Cerebellar nuclear complex (tissue), 1 donor: ENCODE results near the gene SRSF2.
"Not testable (repeated sequence)": the region's sequence is repeated elsewhere in the genome, so short reads cannot be mapped to it uniquely, and the experiment has no call there.

ENCODE experiments used
- DNase-seq, 2 experiments: peaks; one replicate each; lab custom pipeline; 2025; lab: John Stamatoyannopoulos, UW

SRSF2 gene

DNA sequence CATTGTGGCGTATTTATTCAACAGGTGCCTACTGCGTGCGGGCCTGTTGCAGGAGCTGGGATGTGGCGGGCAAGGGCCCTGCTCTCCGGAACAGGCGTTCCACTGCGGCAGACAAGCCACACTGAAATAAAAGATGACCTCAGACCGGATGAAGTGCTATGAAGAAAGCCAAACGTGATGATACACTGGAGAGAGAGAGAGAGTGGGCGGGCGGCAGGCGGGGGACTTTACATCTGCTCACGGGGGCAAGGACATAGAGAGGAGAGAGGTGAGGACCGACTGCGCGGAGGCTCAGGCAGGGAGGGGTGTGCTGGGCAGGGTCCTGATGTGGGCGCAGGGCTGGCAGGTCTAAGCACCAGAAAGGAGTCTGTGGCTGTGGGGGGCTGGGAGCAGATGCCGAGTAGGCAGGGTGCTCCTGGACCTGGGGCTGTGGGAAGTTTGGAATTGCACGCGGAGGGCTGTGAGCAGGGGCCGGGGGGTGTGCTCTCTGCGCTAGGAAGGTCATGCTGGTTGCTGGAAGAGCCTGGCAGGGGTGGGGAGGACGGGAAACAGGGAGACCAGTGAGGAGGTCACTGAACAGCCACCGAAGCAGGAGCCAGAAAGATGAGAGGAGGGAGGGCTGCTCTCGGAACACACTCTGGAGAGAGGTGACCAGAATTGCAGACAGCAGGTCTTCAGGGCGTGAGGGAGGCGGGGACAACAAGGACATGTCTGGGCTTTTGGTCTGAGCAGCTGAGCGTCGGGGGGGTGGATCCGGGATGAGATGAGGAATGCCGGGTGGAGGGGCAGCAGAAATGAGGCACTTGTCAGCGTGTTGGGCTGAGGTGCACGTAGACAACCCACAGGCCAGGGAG, 36.3 kb downstream of the SRSF2 start:
- no peak for DNase-seq

DNA sequence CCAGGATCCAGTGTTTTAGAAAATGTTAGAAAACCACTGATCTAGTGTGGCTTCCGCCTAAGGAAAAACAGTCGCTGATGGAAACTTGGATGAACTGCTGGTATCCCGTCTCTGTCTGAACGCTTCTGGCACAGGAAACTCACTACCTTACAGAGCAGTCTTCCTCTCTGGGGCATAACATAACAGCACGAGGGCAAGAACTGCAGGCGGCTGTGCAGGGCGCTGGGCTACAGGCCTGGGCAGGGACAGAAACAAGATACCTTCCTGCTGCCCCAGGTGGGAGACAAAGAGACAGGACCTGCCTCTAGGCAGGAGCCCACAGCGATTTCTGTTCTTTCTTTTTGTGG, 36.9 kb downstream of the SRSF2 start:
- DNase-seq, result no peak

DNA sequence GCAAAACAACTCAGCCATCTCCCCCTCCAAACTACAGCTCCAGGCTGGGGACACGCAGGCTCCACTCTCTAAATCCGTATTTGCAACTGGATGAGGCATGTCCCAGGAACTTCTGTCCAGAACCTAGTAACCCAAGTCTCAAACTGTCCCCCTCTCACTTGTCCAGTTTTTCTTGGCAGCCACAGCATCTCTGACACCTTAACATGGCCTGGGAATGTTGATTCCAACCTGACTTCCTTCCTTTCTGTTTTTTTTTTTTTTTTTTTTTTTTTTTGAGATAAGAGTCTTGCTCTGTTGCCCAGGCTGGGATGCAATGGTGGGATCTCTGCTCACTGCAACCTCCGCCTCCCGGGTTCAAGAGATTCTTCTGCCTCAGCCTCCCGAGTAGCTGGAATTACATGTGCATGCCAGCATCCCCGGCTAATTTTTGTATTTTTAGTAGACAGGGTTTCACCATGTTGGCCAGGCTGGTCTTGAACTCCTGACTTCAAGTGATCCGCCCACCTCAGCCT, 38.6 kb downstream of the SRSF2 start:
- not testable (repeated sequence) for DNase-seq

DNA sequence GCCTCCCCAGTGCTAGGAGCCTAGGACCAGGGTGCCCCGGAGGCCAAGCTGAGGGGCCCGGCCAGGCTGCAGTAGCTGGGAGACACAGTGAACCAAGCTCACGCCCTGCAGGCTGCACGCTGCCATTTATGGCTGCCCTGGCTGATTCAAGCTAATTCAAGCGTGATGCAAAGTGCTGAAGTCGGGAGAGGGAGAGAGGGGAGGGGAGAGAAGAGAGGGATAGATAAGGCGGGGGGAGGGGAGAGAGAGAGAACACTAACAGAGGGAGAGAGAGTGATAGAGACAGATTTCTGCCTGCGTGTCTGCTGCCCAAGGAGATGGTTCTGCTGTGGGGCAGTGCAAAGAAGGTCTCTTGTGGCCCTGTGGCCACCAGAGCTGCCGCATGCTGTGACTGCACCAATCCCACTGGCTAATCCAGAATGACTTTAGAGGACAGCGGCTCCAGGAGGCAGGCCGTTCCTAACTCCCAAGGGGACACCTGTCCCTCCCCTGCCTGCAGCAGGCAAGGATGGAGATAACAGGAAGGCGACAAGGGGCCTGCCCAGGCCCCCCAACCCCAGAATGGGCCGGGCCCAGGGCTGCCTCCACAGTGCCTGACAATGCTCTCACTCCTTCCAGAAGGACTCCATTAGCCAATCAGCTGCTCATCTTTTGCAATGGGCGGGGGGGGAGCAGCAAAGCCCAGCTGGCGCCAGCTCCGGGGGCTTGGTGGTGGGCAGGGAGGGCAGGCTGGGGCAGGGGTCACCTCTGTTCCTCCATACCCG, 39.2 kb downstream of the SRSF2 start:
- no peak for DNase-seq

DNA sequence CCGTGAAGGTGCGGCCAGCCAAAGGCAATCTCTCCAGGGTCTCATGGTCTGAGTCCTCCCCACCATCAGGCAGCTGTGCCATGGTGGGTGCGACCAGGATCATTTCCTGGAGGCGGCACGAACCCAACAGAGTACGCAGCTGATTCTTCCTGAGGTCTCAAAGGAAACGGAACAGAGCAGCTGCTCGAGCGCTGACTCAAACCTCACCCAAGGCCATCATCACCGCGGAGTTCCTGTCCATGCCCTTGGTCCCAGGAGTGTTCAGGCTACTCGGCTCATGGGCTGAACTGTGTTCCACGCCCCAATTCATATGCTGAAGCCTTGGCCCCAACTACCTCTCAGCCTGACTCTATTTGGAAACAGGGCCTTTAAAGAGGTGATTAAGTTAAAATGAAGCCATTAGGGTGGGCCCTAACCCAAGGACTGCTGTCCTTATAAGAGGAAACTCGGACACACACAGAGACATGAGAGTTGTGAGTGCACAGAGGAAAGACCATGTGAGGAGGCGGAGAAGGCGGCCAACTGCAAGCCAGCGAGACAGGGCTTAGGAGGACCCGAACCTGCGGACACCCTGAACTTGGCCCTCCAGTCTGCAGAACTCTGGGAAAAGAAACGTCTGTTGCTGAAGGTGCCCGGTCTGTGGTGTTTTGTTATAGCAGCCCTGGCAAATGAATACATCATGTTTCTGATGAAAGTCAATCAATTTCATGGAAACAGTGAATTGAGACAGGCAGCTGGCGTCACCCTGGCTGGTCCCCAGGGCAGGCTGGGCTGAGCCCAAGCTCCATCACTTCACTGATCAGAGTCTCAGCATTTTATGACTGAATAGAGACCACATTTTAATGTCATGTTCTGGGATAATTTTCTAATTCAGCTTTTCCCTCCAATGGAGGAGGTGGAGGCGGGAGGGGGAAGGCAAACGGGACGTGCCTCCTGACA, 40.1 kb downstream of the SRSF2 start:
- no peak for DNase-seq

DNA sequence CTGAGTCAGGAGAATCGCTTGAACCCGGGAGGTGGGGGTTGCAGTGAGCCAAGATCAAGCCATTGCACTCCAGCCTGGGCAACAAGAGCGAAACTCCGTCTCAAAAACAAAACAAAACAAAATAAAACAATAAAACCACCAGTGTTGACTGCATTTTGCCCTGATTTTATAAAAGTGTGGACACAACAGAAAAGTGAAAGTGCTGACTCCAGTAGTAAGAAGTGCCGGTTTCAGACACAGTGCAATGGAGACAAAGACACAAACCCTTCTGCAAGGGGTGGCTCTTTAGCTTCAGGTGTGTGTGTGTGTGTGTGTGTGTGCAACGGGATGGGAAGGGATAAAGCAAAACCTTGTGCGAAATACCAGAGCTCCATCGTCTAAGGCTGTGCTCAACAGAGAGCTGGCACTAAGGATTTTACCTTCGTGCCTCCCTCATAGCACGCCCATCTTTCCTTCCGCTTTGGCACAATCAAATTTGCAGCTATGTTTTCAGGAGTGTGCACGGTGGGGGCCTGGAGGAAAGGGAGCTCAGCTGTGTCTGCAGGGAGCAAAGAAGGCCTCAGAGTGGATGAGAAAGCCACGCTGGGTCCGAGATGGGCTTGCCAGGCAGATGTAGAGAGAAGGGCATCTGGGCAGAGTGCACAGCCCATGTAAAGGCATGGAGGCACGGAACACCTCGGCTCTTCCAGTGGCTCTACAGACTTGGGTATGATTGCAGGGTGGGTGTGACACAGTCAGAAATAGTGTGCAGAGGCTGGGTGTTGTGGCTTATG, 41.9 kb downstream of the SRSF2 start:
- DNase-seq, result no peak

DNA sequence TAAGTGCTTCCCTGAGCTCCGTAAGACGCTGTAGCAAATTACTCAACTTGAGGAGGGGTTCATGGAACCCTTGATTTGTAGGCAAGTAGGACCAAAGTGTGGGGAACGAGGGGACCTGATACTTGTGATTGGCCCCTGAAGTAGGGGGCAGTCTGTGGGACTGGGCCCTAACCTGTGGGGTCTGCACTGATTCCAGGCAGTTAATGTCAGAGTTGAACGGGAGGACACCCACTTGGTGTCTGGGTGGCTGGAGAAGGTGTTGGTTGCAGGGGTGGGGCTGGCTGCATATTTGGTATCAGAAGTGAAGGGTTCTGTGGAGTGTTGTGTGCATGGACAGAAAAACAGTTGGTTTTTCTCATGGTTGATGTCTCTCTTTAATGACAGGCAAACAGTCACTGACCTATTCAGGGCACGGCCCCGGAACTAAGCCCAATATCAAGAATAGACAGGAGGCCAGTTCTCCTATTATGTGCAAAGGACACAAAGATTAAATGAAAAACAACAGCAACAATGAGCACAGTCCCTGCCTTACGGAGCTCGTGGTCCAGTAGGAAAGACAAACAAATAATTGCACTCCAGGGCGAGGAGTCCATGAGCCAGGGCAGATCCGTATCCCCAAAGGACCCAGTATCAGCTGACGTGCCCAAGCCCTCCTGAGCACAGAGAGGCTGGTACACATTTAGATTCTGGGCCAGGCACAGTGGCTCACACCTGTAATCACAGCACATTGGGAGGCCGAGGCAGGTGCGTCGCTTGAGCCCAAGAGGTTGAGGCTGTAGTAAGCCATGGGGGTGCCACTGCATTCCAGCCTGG, 45.5 kb downstream of the SRSF2 start:
- no peak for DNase-seq

DNA sequence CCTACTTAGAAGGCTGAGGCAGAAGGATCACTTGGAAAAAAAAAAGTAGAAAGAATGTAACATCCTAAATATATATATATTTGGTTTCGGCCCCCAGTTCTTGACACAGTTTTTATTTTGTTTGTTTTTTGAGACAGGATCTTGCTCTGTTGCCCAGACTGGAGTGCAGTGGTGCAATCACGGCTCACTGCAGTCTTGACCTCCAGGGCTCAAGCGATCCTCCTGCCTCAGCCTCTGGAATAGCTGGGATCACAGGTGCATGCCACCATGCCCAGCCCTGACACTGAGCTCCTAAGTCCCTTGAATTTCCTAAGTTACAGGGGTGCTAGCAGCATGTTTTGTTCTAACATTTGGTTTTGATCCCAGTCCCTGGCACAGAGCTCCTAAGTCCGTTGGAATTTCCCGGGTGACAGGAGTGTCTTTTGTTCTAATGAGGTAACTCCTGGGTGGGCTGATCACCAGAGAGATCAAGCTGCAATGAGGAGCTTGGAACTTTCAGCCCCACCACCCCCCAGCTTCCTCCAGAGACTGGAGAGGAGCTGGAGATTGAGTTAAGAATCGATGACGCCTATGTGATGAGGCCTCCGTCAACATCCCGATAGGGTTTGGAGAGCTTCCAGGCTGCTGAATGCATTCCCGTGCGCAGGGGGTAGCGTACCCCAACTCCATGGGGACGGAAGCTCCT, 46.4 kb downstream of the SRSF2 start:
- no peak for DNase-seq

DNA sequence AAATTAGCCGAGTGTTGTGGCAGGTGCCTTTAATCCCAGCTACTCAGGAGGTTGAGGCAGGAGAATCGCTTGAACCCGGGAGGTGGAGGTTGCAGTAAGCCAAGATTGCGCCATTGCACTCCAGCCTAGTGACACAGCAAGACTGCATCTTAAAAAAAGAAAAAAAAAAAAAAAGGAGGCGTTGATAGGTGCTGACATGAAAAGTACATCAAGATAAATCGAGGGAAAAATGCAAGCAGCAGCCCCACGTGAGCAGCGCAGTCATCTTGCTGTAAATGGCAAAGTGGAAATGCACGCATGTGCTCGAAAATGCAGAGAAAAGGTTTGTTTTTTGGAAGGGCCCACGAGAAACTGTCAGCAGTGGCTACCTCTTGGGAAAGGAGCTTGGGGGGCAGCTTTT, 47.3 kb downstream of the SRSF2 start:
- no peak for DNase-seq

DNA sequence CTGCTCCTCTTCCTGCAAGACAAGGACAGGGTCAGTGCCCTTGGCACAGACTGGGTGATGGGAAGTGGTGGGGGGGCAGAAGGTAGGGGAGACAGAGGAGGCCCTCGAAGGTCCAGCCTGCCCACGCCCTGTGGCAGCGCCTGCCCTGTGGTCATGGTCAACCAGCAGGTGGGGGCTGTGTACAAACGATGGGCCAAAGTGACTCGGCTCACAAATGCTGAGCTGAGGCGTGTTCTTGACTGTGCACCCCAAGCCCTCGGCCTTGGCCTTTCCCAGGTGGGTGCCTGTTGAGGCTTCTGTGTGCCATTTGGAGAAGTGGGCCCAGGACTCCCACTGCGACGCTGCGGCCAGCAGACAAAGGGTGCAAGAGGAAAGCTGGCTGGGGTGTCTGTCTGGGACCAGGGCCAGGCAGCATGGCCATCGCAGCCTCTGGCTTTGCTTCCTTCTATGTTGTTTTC, 48.9 kb downstream of the SRSF2 start:
- no peak for DNase-seq

DNA sequence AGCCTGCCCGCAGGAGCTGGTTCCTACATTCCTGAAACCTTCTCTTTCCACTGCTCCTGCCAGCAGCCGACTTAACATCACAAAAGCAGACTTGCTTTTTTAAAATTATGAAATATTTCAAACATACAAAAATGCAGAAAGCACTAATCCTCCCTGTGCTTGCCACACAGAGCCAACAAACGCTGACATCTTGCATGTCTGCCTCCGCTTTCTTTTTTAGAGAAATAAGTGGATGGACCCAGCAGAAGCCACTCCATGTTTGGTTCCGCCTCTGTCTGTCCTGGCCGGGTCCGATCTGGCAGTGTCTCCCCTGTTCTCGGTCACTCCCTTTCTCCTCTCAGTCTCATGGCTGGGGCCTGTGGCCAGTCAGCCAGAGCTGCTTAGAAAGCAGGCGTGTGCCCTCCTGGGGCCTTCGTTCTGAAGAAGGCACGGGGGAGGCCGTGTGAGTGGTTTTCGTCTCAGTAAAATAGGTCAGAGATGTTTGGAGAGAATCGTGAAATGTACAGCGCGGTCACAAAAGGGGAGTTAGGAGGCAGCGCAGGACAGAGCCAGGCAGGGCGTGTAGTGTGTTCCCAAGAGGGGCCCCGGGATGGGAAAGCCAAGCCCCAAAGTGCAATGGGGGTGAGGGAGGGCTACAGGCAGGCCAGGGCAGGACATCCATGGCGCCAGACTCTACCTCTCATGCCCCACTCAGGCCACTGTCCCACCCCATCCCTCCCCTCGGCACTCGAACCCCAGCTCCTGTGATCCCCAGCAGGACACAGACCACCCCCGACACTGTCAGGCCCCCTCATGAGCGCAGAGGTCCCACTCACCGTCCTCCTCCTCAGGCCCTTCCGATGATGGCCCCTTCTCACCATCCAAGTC, 49.6 kb downstream of the SRSF2 start:
- no peak for DNase-seq

DNA sequence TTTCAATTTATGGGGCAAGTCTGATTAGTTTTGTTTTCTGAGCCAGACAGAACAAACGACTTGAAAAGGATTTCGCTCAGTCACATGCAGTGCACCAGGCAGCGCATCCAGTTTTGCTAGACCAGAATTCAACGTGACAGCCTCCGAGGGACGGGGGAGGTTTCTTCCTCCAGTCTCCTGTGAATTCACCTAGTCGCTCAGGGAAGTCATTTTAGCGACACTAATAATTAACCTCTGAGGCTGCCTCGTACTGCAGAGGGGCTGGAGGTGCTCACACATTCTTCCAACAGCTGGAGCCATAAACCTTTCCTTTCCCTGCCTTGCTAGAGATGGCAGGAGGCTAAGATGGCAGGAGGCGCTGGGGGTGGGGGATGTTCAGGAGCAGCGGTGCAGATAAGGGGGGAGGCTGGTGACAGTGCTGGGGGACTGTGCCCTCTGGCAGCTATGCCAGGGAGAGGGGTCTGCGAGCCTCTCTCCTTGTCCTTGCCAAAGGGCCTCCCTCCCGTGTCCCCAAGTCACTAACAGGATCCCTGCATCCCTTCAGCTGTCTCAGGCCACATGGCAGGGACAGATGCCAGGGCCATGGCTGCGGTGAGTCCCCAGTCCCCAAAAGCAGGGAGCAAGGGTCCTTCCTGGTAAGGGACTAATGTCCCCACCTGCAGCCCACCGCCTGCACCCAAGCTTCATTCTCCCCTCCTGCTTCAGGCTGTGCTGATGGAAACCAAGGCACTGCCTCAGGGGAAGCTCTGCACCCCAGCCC, 50.4 kb downstream of the SRSF2 start:
- no peak for DNase-seq

DNA sequence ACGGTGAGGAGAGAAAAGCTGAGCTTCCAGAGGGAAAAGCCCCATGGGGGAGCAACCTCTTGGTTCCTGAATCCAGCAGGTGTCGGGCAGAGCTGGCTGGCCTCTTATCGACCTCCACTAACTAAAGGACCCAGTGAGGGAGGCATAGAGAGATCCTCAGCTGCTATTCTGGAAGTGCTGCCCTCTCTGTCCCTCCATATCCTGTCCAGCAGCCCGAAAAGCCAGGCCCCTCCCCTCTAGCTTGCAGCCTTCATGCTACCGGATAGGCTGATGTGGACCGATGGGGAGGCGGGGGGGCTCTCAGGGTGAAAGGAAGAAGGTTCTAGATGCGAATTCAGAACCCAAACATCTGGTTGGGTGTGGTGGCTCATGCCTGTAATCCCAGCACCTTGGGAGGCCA, 51.3 kb downstream of the SRSF2 start:
- DNase-seq, result no peak

DNA sequence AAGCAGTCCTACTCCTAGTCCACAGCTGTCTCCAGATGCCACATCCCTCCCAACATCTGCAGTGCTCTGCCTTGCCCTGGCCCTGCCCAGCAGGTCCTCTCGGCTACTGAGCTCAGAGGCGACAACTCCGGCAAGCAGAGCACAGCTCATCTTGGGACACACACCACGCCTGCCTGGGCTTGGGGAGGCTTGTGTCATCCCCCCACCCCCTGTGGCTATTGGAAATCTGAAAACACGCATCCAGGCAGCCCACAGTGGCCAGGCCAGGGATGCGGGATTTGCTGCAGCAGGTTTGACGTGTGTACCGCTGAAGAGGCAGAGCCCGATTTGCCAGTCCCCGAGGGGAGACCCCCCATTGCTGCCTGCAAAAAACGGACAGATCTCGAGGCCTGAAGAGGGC, 51.8 kb downstream of the SRSF2 start:
- no peak for DNase-seq

DNA sequence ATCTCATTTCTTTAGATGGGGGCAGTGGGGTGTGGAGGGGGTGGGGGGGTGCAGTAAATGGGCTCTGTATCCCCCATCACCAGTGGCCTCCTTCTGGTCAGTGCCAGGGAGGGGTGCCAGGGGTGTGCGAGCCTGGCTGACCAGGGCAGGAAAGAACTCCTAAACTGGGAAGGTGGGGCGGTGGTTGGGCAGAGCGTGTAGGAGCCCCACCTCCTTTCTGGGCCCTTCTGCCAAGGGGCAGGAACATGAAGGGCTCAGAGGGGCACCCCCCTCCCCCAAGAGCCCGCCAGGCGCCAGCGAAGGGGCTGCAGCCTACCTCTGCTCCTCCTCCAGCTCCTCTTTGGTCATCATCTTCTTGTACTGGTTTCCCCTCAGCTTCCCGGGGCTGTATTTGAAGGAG, 52.4 kb downstream of the SRSF2 start:
- DNase-seq, result no peak
